Hematopoietic multipotent progenitor cell treated with erythropoietin and hydrocortisone succinate and interleukin-3 and kit ligand, for 17 days (in vitro differentiated cells): ENCODE data around the gene CCDC27.
A peak's percentile ranks its signal among the peaks of the same experiment; 100 is the strongest.

Experiments
- DNase-seq: peaks from one replicate; pipeline ENCODE4 v3.0.0-alpha.2; 2015; ENCODE audit warnings: low spot score

Gene CCDC27

GRCh38 chr1:3718764-3719163, 33.5 kb upstream of the CCDC27 start:
- no peak for DNase-seq

GRCh38 chr1:3721955-3722465, 30.2 kb upstream of the CCDC27 start:
- DNase-seq, result no peak

- DNase-seq, result no peak
Measured at GRCh38 chr1:3722846-3723245, 29.4 kb upstream of the CCDC27 start.

- DNase-seq, result peak; percentile 78
Measured at GRCh38 chr1:3724416-3725030, 27.7 kb upstream of the CCDC27 start.

GRCh38 chr1:3725366-3725765, 26.9 kb upstream of the CCDC27 start:
- DNase-seq, result no peak

- no peak for DNase-seq
Measured at GRCh38 chr1:3727042-3727824, 25.0 kb upstream of the CCDC27 start.

GRCh38 chr1:3727825-3728776, 24.1 kb upstream of the CCDC27 start:
- no peak for DNase-seq

- DNase-seq, result no peak
Measured at GRCh38 chr1:3729594-3730542, 22.4 kb upstream of the CCDC27 start.

- DNase-seq, result no peak
Measured at GRCh38 chr1:3730543-3731247, 21.6 kb upstream of the CCDC27 start.

GRCh38 chr1:3731583-3732433, 20.4 kb upstream of the CCDC27 start:
- no peak for DNase-seq

- DNase-seq, result no peak
Measured at GRCh38 chr1:3732434-3733093, 19.7 kb upstream of the CCDC27 start.

- no peak for DNase-seq
Measured at GRCh38 chr1:3733094-3733882, 19.0 kb upstream of the CCDC27 start.

GRCh38 chr1:3733883-3734589, 18.2 kb upstream of the CCDC27 start:
- DNase-seq, result no peak

GRCh38 chr1:3734602-3735001, 17.6 kb upstream of the CCDC27 start:
- DNase-seq, result no peak

- no peak for DNase-seq
Measured at GRCh38 chr1:3735027-3735681, 17.1 kb upstream of the CCDC27 start.

- no peak for DNase-seq
Measured at GRCh38 chr1:3735688-3736087, 16.6 kb upstream of the CCDC27 start.

GRCh38 chr1:3736131-3736561, 16.1 kb upstream of the CCDC27 start:
- DNase-seq, result no peak
